H1 (cell line): ENCODE data around the gene RPS6KA2. TPM values are rescaled to one million over a fixed set of nuclear protein-coding genes. Genes with fewer than 3 reads are reported as not detected.

ENCODE experiments used
- CTCF ChIA-PET: fragments of 300-600 bp; sonication (Branson Sonifier 250); formaldehyde crosslinking; loops from one replicate; lab custom pipeline; 2021; ENCODE audit not compliant: partially characterized antibody; lab: Charles Lee
- POLR2A ChIA-PET: fragments of 300-600 bp; sonication (Branson Sonifier 250); formaldehyde crosslinking; loops from one replicate; lab custom pipeline; 2021; ENCODE audit warnings: inconsistent platforms; ENCODE audit not compliant: partially characterized antibody; lab: Charles Lee
- DNase-seq, 2 experiments: peaks; one replicate each; pipeline versions ENCODE4 v3.0.0 to v3.0.0-alpha.2; 2010 to 2022; ENCODE audit warnings: low spot score in 2 of 2, low read depth in 1 of 2, mixed read lengths in 1 of 2
- FAIRE-seq: peaks from 2 replicates; lab custom pipeline; 2011; peaks lifted over from hg19 to GRCh38; lab: Jason Lieb, UNC
- H2AFZ ChIP-seq: 2 replicates; pipeline ENCODE4 v1.8.1; 2012; ENCODE audit warnings: low read length, inconsistent platforms
- H2AK5ac ChIP-seq: 2 replicates; pipeline ENCODE4 v1.6.1; 2013; ENCODE audit warnings: low read depth, low read length
- H2BK120ac ChIP-seq: replicated peaks from 2 replicates; pipeline ENCODE3; 2013; ENCODE audit warnings: low read depth, low read length, inconsistent platforms
- H2BK12ac ChIP-seq: 2 replicates; pipeline ENCODE4 v1.6.1; 2013; ENCODE audit warnings: low read depth, low read length
- H2BK15ac ChIP-seq: 2 replicates; pipeline ENCODE4 v1.6.1; 2013; ENCODE audit warnings: low read length
- H2BK20ac ChIP-seq: 2 replicates; pipeline ENCODE4 v1.6.1; 2013; ENCODE audit warnings: low read length
- H2BK5ac ChIP-seq: 2 replicates; pipeline ENCODE4 v1.6.1; 2013; ENCODE audit warnings: low read depth, low read length
- H3K14ac ChIP-seq: 2 replicates; pipeline ENCODE4 v1.6.1; 2013; ENCODE audit warnings: inconsistent platforms; ENCODE audit not compliant: insufficient read length
- H3K18ac ChIP-seq: 2 replicates; pipeline ENCODE4 v1.6.1; 2013; ENCODE audit warnings: low read length; ENCODE audit errors: extremely low read depth
- H3K23ac ChIP-seq: 2 replicates; pipeline ENCODE4 v1.6.1; 2013; ENCODE audit warnings: inconsistent platforms; ENCODE audit not compliant: insufficient read length
- H3K23me2 ChIP-seq: 2 replicates; pipeline ENCODE4 v1.6.1; 2013; ENCODE audit warnings: low read depth, low read length
- H3K27ac ChIP-seq: 2 replicates; pipeline ENCODE4 v1.6.1; 2011; ENCODE audit warnings: low read depth, low read length, inconsistent platforms
- H3K27me3 ChIP-seq, 4 experiments: replicated peaks in 1 of 4; 1 replicate in 1 of 4; 2 replicates in 3 of 4; pipeline versions ENCODE4 v1.6.1 to v1.8.1; 2011 to 2013; ENCODE audit warnings: low read length in 3 of 4, mild to moderate bottlenecking in 3 of 4, inconsistent platforms in 2 of 4, mixed read lengths in 2 of 4, moderate library complexity in 1 of 4; ENCODE audit not compliant: control insufficient read depth in 3 of 4, insufficient read depth in 3 of 4; ENCODE audit errors: extremely low read depth in 1 of 4
- H3K36me3 ChIP-seq, 4 experiments: 2 replicates each; pipeline versions ENCODE4 v1.6.1 to v1.8.1; 2011 to 2013; ENCODE audit warnings: mild to moderate bottlenecking in 4 of 4, low read length in 3 of 4, moderate library complexity in 2 of 4, control low read depth in 1 of 4, inconsistent platforms in 1 of 4; ENCODE audit not compliant: insufficient read depth in 4 of 4, control insufficient read depth in 2 of 4
- H3K4ac ChIP-seq: replicated peaks from 2 replicates; pipeline ENCODE3; 2013; ENCODE audit warnings: low read length, low read depth, mixed read lengths, inconsistent platforms; ENCODE audit not compliant: insufficient read length
- H3K4me1 ChIP-seq, 4 experiments: replicated peaks in 1 of 4; 1 replicate in 1 of 4; 2 replicates in 3 of 4; pipeline versions ENCODE4 v1.6.1 to v1.8.1; 2011 to 2013; ENCODE audit warnings: low read length in 3 of 4, inconsistent platforms in 2 of 4, mixed read lengths in 1 of 4; ENCODE audit not compliant: insufficient read depth in 4 of 4, control insufficient read depth in 3 of 4
- H3K4me2 ChIP-seq, 2 experiments: 2 replicates each; pipeline versions ENCODE4 v1.6.1 to v1.8.1; 2011 to 2013; ENCODE audit warnings: low read depth in 2 of 2, low read length in 2 of 2, control low read depth in 1 of 2, inconsistent platforms in 1 of 2, mild to moderate bottlenecking in 1 of 2; ENCODE audit not compliant: insufficient read depth in 1 of 2
- H3K4me3 ChIP-seq, 4 experiments: fragments of 200-600, 300-600 bp in 1 of 4; sonication (generic), shearing (Covaris generic), sonication (Bioruptor Twin) in 1 of 4; 2 replicates each; pipeline versions ENCODE4 v1.5.1 to v1.8.1; 2011 to 2016; ENCODE audit warnings: low read length in 4 of 4, low read depth in 3 of 4, control low read depth in 2 of 4, inconsistent platforms in 2 of 4, mild to moderate bottlenecking in 2 of 4, mixed read lengths in 1 of 4, moderate library complexity in 1 of 4; ENCODE audit not compliant: insufficient read depth in 2 of 4; ENCODE audit errors: extremely low read depth in 1 of 4
- H3K56ac ChIP-seq: replicated peaks from 2 replicates; pipeline ENCODE3; 2013; ENCODE audit warnings: low read depth, mild to moderate bottlenecking, mixed read lengths, low read length, inconsistent platforms; ENCODE audit not compliant: insufficient read length
- H3K79me1 ChIP-seq: 2 replicates; pipeline ENCODE4 v1.6.1; 2013; ENCODE audit warnings: low read depth, low read length, control low read depth
- H3K79me2 ChIP-seq, 2 experiments: 2 replicates each; pipeline versions ENCODE4 v1.6.1 to v1.8.1; 2012 to 2013; ENCODE audit warnings: low read length in 2 of 2, mild to moderate bottlenecking in 2 of 2, inconsistent platforms in 1 of 2; ENCODE audit not compliant: insufficient read depth in 2 of 2, control insufficient read depth in 1 of 2
- H3K9ac ChIP-seq, 4 experiments: replicated peaks in 1 of 4; 1 replicate in 1 of 4; 2 replicates in 3 of 4; pipeline versions ENCODE4 v1.6.1 to v1.8.1; 2011 to 2013; ENCODE audit warnings: low read depth in 3 of 4, low read length in 3 of 4, control low read depth in 2 of 4, mild to moderate bottlenecking in 2 of 4, moderate library complexity in 2 of 4, inconsistent platforms in 1 of 4; ENCODE audit errors: extremely low read depth in 1 of 4
- H3K9me3 ChIP-seq, 2 experiments: 2 replicates each; pipeline versions ENCODE4 v1.6.1 to v1.8.1; 2012 to 2013; ENCODE audit warnings: mild to moderate bottlenecking in 2 of 2, moderate library complexity in 2 of 2, control low read depth in 1 of 2, inconsistent platforms in 1 of 2, low read depth in 1 of 2, low read length in 1 of 2, mixed read lengths in 1 of 2; ENCODE audit not compliant: insufficient read depth in 2 of 2
- H4K20me1 ChIP-seq, 2 experiments: replicated peaks in 1 of 2; 2 replicates each; pipeline versions ENCODE3 to v1.8.1; 2011 to 2013; ENCODE audit warnings: inconsistent platforms in 2 of 2, low read length in 2 of 2, mild to moderate bottlenecking in 1 of 2; ENCODE audit not compliant: insufficient read depth in 2 of 2, control insufficient read depth in 1 of 2
- H4K5ac ChIP-seq: 2 replicates; pipeline ENCODE4 v1.6.1; 2013; ENCODE audit warnings: low read length, low read depth, mixed read lengths, inconsistent platforms; ENCODE audit not compliant: insufficient read length
- H4K8ac ChIP-seq: 2 replicates; pipeline ENCODE4 v1.8.0; 2013; ENCODE audit warnings: mild to moderate bottlenecking, moderate library complexity, low read length, inconsistent platforms; ENCODE audit not compliant: insufficient read depth; ENCODE audit errors: extremely low read depth
- H4K91ac ChIP-seq: replicated peaks from 2 replicates; pipeline ENCODE3; 2013; ENCODE audit warnings: low read length, mixed read lengths, inconsistent platforms; ENCODE audit not compliant: insufficient read length
- CEBPB ChIP-seq: IDR thresholded peaks from 2 replicates; pipeline ENCODE4 v1.6.1; 2012; ENCODE audit warnings: low read depth, low read length
- WGBS, 2 experiments: shearing (Covaris generic) in 1 of 2; methylation state at CpG; one replicate each; pipeline versions ENCODE4 v1.1.6 to v1.1.7; 2013 to 2015; ENCODE audit warnings: low lambda C conversion rate in 2 of 2, mixed read lengths in 2 of 2, inconsistent platforms in 1 of 2, low coverage in 1 of 2, missing lambda C conversion rate in 1 of 2; ENCODE audit not compliant: insufficient replicate concordance in 2 of 2, insufficient coverage in 1 of 2, insufficient read length in 1 of 2; ENCODE audit errors: extremely low coverage in 1 of 2, missing lambda C conversion rate in 1 of 2; 5-methylcytosine and 5-hydroxymethylcytosine counted together
- polyA plus RNA-seq, 7 experiments: library from polyadenylated mRNA; depleted of rRNA in 3 of 7; stranded (reverse) in 5 of 7; unstranded in 2 of 7; fragments of >200 nt in 5 of 7; fragments of 200-250 nt in 2 of 7; gene quantifications; 1 replicate in 5 of 7; 2 replicates in 1 of 7; 4 replicates in 1 of 7; pipeline versions ENCODE4 v1.2.1 to v1.2.3, GENCODE V29; 2011 to 2013; ENCODE audit warnings: missing spikeins in 2 of 7, mixed read lengths in 2 of 7
- total RNA-seq: library from RNA; stranded (reverse); fragmentation: NEBNext Ultra II Directional; extraction: Animal tissue kit (Norgen Biotek cat#: 25700); gene quantifications from 2 replicates; pipeline ENCODE4 v1.2.1, GENCODE V29; 2021

RPS6KA2 gene
- total and polyA plus RNA-seq, 2 of the 8 experiments (the other 6 are each of a cell fraction or from before 2014, with no cell fraction given), result 8.8 to 25.7 TPM

DNA sequence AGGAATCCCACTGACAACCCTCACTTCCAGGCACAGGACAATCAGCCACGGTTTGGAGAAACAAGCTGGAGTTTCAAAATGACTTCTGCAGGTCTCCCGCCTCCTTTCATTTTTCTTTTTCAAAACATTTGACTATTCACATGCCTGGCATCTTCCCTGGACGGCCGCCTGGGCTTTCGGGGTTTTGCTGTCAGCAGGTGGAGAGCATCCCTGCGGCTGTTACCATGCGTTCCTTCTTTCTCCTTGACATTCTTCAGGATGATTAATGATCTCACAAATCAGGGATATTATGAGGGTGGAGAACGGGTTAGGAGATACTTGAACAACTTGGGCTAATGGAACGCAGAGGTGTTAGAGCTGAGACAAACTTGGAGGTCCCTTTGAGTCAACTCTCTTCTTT, 101.5 kb downstream of the RPS6KA2 start:
- no peak for TF ChIP-seq CEBPB
- TF ChIP-seq, all 59 proteins: peak for 0
- Histone ChIP-seq H4K8ac (no peak overlapping the region), H3K36me3 (peaks cover 0 to 2% (median 0%) of the 10 kb centered on the region in 4 experiments; a peak in 1 of 8 replicates), H4K5ac (no peak overlapping the region), H3K79me2 (no peaks in the 10 kb centered on the region), H3K4ac (no peak overlapping the region), H2BK5ac (no peak overlapping the region), H2BK12ac (no peak overlapping the region), H3K14ac (no peak overlapping the region), H3K18ac (no peak overlapping the region), H2AK5ac (no peak overlapping the region), H4K91ac (no peak overlapping the region), H3K79me1 (no peaks in the 10 kb centered on the region; the same call in 1 of the 2 replicates), H2BK20ac (no peak overlapping the region), H3K4me1 (no peaks in the 10 kb centered on the region), H3K9ac (no peak overlapping the region), H3K56ac (no peak overlapping the region), H3K4me3 (no peak overlapping the region), H3K23ac (no peak overlapping the region), H3K9me3 (peaks cover 0 to 7% of the 10 kb centered on the region in 2 experiments; a peak in 1 of 4 replicates), H3K27me3 (no peaks in the 10 kb centered on the region), H2AFZ (no peak overlapping the region), H3K4me2 (no peak overlapping the region), H4K20me1 (no peaks in the 10 kb centered on the region), H3K23me2 (no peaks in the 10 kb centered on the region), H3K27ac (no peak overlapping the region), H2BK15ac (no peak overlapping the region), H2BK120ac (no peak overlapping the region)
- ChIA-PET CTCF (interaction anchor here (0.7 to 3.2 kb wide), 4 partner anchors 9 to 17 kb away, joined by 3 to 13 read pairs (median 6); no protein-coding TSS in a partner anchor), POLR2A (interaction anchor here (0.8 to 2.7 kb wide), 2 partner anchors 9 to 16 kb away, joined by 3 to 11 read pairs; no protein-coding TSS in a partner anchor)
- FAIRE-seq (no peak), DNase-seq (no peak)
- WGBS, 2 experiments, result 87% methylated on average over 9 of the region's 9 CpGs; no CpG with 5 or more reads in 1 of the 2 experiments
